ENCODE results near the gene HES4.
A peak's percentile ranks its signal among the peaks of the same experiment; 100 is the strongest.

Gene HES4, protein sequence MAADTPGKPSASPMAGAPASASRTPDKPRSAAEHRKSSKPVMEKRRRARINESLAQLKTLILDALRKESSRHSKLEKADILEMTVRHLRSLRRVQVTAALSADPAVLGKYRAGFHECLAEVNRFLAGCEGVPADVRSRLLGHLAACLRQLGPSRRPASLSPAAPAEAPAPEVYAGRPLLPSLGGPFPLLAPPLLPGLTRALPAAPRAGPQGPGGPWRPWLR

DNA sequence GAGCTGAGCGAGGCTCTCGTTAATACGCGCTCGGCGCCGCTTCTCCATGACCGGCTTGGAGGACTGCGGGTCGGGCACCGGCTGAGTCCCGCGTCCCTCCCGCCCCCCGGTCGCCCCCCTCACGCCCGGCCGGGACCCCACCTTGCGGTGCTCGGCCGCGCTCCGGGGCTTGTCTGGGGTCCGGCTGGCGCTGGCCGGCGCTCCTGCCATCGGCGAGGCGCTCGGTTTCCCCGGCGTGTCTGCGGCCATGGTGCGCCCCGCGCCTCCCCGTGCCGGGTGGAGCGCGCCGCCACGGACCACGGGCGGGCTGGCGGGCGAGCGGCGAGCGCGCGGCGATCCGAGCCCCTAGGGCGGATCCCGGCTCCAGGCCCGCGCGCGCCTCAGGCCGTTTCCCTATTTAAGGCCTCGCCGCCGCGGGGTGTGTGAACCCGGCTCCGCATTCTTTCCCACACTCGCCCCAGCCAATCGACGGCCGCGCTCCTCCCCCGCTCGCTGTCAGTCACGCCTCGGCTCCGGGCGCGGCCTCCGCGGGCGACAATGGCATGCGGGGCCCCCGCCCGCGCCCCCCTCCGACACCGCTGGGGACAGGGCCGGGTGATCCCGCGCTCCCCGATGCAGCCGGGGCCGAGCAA is at the start of gene HES4:
Gene HES4 (minus strand): TSS at position 373 of the 632 bp plus-strand sequence. CDS start 124 bp downstream, at position 249.
- DNase-seq = no peak

- DNase-seq = no peak
Observed at GRCh38 chr1:1048765-1049164, 48.9 kb upstream of the HES4 start.

DNA sequence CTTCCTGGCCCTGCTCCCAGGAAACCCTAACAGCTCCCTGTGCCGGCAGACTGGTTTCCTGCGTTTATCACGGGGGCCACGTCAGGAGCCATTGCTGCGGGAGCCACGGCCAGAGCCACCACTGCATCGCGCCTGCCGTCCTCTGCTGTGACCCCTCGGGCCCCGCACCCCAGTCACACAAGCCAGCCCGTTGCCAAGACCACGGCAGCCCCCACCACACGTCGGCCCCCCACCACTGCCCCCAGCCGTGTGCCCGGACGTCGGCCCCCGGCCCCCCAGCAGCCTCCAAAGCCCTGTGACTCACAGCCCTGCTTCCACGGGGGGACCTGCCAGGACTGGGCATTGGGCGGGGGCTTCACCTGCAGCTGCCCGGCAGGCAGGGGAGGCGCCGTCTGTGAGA is 48.1 kb upstream of the HES4 start:
- no peak for DNase-seq

DNA sequence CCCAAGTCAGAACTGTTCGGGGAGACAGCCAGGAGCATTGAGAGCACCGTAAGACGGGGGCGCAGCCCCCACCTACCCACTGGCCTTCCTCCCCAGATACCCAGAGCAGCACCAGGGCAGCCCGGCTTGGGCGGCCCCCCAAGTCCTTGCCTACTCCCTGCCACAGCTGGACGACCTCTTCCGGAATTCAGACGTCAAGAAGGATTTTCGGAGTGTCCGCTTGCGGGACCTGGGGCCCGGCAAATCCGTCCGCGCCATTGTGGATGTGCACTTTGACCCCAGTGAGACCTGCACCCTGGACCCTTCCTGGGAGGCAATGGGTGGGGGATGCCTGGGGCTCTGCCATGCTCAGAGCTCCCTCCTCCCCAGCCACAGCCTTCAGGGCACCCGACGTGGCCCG is 47.5 kb upstream of the HES4 start:
- no peak for DNase-seq

DNA sequence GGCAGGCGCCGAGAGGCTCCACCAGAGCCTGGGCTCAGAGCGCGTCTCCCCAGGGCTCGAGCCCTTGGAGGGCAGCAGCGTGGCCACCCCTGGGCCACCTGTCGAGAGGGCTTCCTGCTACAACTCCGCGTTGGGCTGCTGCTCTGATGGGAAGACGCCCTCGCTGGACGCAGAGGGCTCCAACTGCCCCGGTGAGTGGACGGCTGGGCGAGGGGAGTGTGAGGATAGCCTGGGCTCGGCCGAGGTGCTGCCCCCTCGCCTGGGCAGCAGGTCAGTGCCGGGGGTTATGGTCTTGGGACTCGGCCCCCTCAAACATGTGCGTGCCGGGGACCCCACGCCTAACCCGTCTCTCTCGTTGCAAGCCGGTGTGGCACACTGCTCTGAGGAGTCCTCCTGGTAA is 46.9 kb upstream of the HES4 start:
- DNase-seq = no peak

DNA sequence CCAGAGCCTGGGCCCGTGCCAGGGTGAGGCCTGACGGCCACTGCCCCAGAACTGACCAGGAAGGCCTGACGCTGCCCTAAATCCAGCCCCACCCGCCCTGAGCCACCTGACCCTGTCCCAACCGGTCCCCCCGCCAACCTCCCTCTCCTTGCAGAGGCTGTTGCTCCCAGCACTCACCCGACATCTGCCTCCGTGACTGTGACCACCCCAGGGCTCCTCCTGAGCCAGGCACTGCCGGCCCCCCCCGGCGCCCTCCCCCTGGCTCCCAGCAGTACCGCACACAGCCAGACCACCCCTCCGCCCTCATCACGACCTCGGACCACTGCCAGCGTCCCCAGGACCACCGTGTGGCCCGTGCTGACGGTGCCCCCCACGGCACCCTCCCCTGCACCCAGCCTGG is 46.3 kb upstream of the HES4 start:
- DNase-seq = no peak

- DNase-seq = no peak
Observed at GRCh38 chr1:1045129-1045528, 45.2 kb upstream of the HES4 start.

GRCh38 chr1:1044455-1045078 is 44.7 kb upstream of the HES4 start:
- no peak for DNase-seq

DNA sequence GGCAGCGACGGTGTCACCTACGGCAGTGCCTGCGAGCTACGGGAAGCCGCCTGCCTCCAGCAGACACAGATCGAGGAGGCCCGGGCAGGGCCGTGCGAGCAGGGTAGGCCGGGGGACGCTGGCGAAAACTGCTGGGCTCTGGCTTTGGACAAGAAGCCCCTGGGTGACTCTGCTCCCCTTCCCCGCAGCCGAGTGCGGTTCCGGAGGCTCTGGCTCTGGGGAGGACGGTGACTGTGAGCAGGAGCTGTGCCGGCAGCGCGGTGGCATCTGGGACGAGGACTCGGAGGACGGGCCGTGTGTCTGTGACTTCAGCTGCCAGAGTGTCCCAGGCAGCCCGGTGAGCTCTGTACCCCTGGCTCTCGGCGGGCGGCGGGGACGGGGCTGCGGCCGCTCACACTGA is 44.0 kb upstream of the HES4 start:
- no peak for DNase-seq

GRCh38 chr1:1043411-1043810 is 43.5 kb upstream of the HES4 start:
- no peak for DNase-seq

DNA sequence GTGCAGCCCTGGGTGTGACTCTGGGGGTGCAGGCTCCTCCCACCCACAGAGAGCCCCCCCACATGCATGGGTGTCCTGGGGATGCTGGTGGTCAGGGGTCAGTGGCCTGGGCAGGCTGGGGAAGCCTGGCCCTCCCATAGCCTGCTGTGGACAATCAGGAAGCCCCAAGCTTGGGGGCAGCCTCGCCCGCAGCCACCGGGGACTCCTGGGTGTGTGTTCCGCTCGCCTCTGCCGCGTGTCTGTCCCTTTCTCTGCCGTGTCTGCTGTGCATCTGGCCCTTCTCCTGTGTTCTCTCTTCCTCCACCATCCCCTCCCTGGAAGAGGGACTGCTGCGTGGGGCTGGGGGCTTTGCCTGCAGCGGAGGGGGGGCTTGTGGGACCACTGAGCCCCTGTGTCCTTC is 42.9 kb upstream of the HES4 start:
- DNase-seq = no peak

- DNase-seq = no peak
Observed at GRCh38 chr1:1041873-1042272, 42.0 kb upstream of the HES4 start.

DNA sequence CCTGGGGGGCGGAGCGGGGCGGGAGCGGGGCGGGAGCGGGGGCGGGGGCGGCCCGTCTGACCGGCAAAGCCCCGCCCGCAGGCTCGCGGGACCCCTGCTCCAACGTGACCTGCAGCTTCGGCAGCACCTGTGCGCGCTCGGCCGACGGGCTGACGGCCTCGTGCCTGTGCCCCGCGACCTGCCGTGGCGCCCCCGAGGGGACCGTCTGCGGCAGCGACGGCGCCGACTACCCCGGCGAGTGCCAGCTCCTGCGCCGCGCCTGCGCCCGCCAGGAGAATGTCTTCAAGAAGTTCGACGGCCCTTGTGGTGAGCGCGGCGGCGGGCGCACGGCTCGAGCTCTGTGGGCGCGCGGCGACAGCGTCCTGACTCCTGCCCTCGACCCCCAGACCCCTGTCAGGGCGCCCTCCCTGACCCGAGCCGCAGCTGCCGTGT is 41.2 kb upstream of the HES4 start:
- DNase-seq = no peak

GRCh38 chr1:1040004-1040991 is 40.4 kb upstream of the HES4 start:
- DNase-seq = peak; percentile 39 to 41

DNA sequence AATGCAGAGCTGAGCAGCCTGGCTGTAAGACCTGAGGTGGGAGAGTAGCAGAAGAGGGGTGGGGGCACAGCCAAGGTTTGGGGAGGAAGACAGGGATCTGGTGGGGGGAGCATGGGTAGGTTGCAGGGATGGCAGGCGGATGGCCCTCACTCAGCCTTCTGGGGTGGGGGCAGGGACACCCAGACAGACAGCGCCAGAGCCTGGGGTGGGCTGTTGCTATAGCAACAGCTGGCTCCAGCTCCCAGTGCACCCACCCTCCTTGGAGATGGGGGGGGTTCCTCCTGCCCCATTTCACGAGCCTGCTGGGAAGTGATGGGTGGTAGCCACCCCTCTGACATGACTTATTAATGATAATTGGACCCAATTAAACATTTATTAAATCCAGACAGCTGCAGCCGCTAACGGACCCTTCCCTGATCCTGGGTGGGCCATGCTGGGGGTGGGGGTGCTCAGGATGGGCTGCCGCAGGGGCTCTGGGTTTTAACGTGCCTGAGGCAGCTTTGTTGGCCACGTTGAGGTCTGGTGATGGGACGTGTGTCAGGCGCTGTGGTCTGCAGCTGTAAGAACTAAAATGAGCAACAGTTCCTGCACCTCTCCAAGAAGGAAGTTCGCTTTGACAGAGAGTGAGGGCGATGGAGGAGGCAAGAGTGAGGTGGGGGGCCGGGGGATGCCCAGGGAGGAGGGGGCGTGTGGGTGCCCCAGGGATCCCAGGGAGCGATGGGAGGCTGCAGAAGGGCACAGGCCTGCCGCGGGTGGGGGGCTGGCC is 39.4 kb upstream of the HES4 start:
- peak; percentile 46 to 56 for DNase-seq

DNA sequence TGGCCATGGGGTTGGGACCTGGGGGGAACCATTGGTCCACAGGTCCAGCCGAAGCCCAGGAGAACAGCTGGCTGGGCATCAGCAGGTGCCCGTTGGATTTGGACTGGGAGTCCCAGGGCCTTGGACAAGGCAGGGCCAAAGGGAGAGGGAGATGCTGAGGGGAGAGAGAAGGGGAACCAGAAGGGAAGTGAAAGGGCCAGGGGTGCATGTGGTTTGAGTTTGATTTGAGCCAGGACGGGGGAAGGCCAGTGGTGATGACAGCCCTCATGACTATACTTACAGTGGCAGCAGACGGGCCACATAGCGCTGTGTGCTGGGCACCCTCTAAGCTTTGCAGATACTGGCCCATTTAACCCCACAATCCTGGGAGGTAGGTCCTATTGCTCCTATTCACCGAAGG is 38.8 kb upstream of the HES4 start:
- DNase-seq = peak; percentile 60 to 74

DNA sequence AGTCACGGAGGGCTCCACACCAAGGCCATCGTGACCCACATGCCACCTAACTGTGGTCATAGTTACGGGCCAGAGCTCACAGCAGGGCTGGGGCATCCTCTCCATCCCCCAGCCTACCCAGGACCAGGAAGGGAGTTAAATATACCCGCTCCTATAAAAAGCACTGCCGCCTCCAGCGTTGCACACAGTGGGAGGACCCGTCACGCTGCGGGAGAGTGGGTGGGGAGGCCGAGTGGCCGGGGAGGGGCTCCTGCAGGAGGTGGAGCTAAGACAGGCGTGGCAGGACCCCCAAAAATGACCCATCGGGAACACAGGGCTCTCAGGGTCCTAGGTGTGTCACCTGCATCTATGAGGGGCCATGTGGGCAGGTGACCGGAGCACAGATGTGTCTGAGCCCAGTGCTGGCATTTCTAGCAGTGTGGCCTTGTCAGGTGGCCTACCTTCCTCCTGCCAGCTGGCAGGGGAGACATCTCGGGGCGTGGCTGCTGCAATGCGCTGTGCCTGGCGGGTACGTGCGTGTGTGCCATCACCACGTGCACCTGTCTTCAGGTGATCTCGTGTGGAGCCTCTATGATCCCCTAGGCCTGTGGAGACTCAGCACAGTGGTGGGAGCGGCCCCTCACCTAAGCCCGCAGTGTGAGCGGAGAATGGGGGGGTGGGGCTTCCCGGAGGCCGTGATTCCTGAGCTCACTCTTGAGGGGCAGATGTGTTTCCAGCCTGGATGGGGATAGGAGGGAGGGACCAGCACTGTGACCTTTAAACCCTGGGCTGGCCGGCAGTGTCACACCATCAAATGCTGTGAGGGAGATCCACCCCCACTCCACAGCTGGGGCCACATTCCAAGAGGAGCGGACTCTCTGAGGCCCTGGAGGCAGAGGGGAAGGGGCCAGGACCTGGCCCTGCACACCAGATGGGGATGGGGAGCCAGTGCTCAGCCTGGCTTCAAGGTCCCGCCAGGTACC is 37.8 kb upstream of the HES4 start:
- no peak for DNase-seq

- no peak for DNase-seq
Observed at GRCh38 chr1:1035291-1035943, 35.5 kb upstream of the HES4 start.

DNA sequence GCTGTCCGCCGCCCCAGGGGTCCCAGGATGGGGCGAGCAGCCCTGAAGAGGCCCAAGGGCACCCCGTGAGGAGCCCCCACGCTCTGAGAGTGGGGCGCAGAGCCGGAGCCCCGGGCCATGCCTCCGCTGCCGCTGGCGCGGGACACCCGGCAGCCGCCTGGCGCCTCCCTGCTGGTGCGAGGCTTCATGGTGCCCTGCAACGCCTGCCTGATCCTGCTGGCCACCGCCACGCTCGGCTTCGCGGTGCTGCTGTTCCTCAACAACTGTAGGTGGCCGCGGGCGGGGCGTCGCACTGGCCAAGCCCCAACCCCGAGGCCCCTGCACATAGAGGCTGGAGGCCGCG is 34.5 kb upstream of the HES4 start:
- no peak for DNase-seq

DNA sequence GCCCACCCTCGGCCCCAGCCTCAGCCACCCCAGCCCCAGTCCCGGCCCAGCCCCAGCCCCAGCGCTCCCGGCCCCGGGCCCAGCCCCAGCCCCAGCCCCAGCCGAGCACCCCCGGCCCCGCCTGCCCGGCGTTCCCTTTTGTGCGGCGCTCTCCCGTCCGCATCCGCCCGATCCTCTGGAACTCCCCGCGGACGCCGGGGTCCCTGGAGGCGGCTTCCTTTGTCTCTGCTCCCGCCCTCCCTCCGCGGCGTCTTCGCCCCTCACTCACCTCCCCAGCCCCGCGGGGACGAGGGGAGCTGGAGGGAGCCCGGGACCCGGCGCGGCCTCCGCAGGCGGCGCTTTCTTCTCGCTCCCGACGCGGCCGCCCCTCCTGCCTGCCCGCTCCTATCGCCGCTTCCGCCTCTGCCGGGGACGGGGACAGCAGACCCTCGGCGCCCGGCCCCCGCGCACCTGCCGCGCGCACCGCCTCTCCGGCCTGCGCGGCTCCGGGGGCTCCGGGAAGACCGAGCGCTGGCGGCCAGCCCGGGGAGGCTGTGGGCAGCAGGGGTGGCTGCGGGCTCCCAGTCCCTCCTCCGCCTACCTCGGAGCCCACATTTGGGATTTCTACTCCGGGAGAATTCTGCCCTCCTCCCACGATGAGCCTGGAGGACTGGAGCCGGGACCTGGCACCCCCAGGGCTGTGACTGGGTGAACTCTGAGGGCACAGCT is 34.0 kb upstream of the HES4 start:
- no peak for DNase-seq

Measured in AML-193 (cell line).